ENCODE measurements around the gene BLNK. TPM values are rescaled to one million over a fixed set of nuclear protein-coding genes. Genes with fewer than 3 reads are reported as not detected.

BLNK gene
- total and polyA plus RNA-seq, 2 donors from 2014 or later = 28.5 to 38.8 TPM

- DNase-seq (peak in 3 of 5 donors; percentile 66 to 94 (median 93)), FAIRE-seq (peak; percentile 95)
- Histone ChIP-seq H3K27ac (ENCODE audit: low read depth in 2 of 2, low read length in 2 of 2) (peak overlapping the region; percentile 87 to 89), H3K36me3 (ENCODE audit: control insufficient read depth in 2 of 3, insufficient read depth in 3 of 3, low read length in 3 of 3) (no peaks in the 10 kb centered on the region), H3K9me3 (ENCODE audit: control insufficient read depth in 2 of 3, insufficient read depth in 1 of 3, low read length in 3 of 3) (no peaks in the 10 kb centered on the region), H3K4me3 (ENCODE audit: low read length in 3 of 3) (peak overlapping the region; percentile 15 to 26 (median 18)), H3K4me1 (ENCODE audit: control insufficient read depth in 2 of 3, insufficient read depth in 2 of 3, low read depth in 1 of 3, low read length in 3 of 3) (peaks cover 11 to 22% (median 16%) of the 10 kb centered on the region in 3 donors), H3K9ac (ENCODE audit: low read length in 3 of 3) (peak overlapping the region in 1 of 3 donors; percentile 44), H3K27me3 (ENCODE audit: control insufficient read depth, insufficient read depth, low read length) (no peaks in the 10 kb centered on the region)
- intact Hi-C loops (cut with DNase I) = no loop called here
- TF ChIP-seq CTCF (IDR thresholded peaks at IDR 0.05; ENCODE audit: borderline replicate concordance, extremely low read depth, insufficient read depth) = no peak
These were observed 16.2 kb upstream of the BLNK start for GRCh38 chr10:96287392-96288105.

- Histone ChIP-seq H3K4me1 (ENCODE audit: control insufficient read depth in 2 of 3, insufficient read depth in 2 of 3, low read depth in 1 of 3, low read length in 3 of 3) (peaks cover 9 to 22% (median 16%) of the 10 kb centered on the region in 3 donors), H3K36me3 (ENCODE audit: control insufficient read depth in 2 of 3, insufficient read depth in 3 of 3, low read length in 3 of 3) (no peaks in the 10 kb centered on the region), H3K9me3 (ENCODE audit: control insufficient read depth in 2 of 3, insufficient read depth in 1 of 3, low read length in 3 of 3) (no peaks in the 10 kb centered on the region), H3K27ac (ENCODE audit: low read depth in 2 of 2, low read length in 2 of 2) (peak overlapping the region; percentile 49 to 62), H3K27me3 (ENCODE audit: control insufficient read depth, insufficient read depth, low read length) (no peaks in the 10 kb centered on the region), H3K9ac (ENCODE audit: low read length in 3 of 3) (no peak overlapping the region), H3K4me3 (ENCODE audit: low read length in 3 of 3) (no peak overlapping the region)
- intact Hi-C loops (cut with DNase I) = no loop called here
- TF ChIP-seq CTCF (IDR thresholded peaks at IDR 0.05; ENCODE audit: borderline replicate concordance, extremely low read depth, insufficient read depth) = no peak
- peak in 1 of 5 donors; percentile 71 for DNase-seq
- no peak for FAIRE-seq
These were observed 14.0 kb upstream of the BLNK start for GRCh38 chr10:96285331-96285752.

- no peak for FAIRE-seq
These were observed 12.4 kb upstream of the BLNK start for GRCh38 chr10:96283756-96284155.

More at GRCh38 chr10:96283756-96284155, 12.4 kb upstream of the BLNK start:
- TF ChIP-seq CTCF (IDR thresholded peaks at IDR 0.05; ENCODE audit: borderline replicate concordance, extremely low read depth, insufficient read depth) = no peak
- intact Hi-C loops (cut with DNase I) = no loop called here
- Histone ChIP-seq H3K27me3 (ENCODE audit: control insufficient read depth, insufficient read depth, low read length) (no peaks in the 10 kb centered on the region), H3K9me3 (ENCODE audit: control insufficient read depth in 2 of 3, insufficient read depth in 1 of 3, low read length in 3 of 3) (no peaks in the 10 kb centered on the region), H3K4me3 (ENCODE audit: low read length in 3 of 3) (no peak overlapping the region), H3K9ac (ENCODE audit: low read length in 3 of 3) (no peak overlapping the region), H3K36me3 (ENCODE audit: control insufficient read depth in 2 of 3, insufficient read depth in 3 of 3, low read length in 3 of 3) (no peaks in the 10 kb centered on the region), H3K4me1 (ENCODE audit: control insufficient read depth in 2 of 3, insufficient read depth in 2 of 3, low read depth in 1 of 3, low read length in 3 of 3) (peaks cover 8 to 16% (median 13%) of the 10 kb centered on the region in 3 donors), H3K27ac (ENCODE audit: low read depth in 2 of 2, low read length in 2 of 2) (no peak overlapping the region)
- DNase-seq = peak in 2 of 5 donors; percentile 46 to 63
